GM21447 (cell line): ENCODE measurements around the gene PLA2G4C.

Source experiments
- ATAC-seq: cut with Tn5 transposase; IDR thresholded peaks from one replicate; pipeline ENCODE4 v1.9.1; 2021; ENCODE audit not compliant: unreplicated experiment

PLA2G4C gene

DNA sequence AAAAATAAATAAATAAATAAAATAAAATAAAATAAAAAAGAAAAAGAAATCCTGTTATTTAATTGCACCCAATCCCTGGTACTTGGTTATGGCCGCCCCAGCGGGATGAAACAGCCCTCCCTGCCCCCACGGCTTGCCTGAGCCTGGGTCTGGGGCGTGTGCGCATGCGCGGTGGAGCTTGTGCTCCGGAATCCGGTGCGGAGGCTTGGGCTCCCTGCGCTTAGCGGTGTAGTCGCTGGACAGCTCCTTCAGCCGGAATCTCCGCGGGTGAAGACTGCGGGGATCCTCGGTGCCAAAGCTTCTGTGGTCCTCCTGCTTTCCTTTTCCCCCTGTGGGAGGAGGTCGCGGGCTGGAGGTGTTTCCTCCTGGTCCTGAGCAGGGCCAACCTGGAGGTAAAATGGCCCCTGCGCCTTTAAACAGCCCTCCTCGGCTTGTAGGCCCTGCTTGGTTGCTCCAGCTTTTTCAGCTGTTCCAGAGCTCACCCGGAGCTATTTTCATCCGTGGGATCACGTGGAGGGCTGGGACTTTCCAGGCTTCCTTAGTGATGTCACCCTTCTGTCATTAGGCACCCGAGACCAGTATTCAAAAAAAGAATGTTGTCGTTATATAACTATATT, at the start of gene PLA2G4C:
Gene PLA2G4C, minus strand, starts transcription at position 468 of the 617 bp plus-strand sequence. CDS start 4,288 bp downstream, outside the sequence.
- peak; percentile 45 for ATAC-seq

DNA sequence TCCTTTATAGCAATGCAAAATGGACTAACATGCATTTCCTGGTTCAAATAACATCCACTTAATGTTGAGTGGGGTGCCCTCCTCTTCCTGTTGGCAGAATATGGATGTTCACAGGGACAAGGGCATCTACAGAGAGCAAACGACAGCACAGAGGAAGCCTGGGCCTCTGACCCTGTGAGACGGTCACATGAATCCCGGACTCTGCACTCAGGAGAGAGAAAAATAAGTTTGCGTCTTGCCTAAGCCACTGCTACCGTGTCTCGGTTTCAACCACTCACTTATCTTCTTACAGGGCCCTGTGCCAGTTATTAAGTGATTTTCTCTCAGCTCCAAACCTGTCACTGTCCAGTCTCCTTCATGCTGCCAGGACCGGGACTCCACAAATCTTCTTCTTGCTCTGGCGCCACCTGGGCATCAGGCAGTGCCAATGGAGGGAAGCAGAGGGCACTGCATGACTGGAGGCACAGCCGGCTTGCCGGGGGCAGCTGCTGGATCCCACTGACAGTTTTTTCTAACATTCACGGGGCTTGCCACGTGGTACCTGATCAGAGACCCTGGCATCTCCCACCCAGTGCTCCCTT, 47.7 kb upstream of the PLA2G4C start:
- no peak for ATAC-seq

GRCh38 chr19:48154003-48154402, 43.4 kb upstream of the PLA2G4C start:
- ATAC-seq, result no peak

GRCh38 chr19:48152551-48152950, 41.9 kb upstream of the PLA2G4C start:
- no peak for ATAC-seq

GRCh38 chr19:48149430-48149829, 38.8 kb upstream of the PLA2G4C start:
- no peak for ATAC-seq

DNA sequence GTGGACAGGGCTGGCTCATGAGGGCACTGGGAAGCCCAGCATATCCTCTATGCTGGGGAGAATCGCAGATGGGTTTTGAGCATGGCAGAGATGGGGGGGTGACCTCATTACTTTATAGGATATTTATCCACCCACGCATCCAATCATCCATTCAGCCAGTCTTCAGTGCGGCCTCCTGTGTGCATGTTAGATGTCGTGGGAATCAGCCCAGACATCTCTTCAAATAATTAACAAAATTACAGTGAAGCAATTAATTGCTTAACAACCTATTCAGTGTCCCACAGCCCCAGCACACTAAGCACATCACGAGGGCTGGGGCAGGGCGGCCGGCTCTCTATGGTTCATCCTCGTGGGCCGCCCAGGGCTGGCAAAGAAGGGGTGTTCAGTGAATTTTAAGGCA, 38.0 kb upstream of the PLA2G4C start:
- no peak for ATAC-seq

GRCh38 chr19:48147597-48148175, 37.1 kb upstream of the PLA2G4C start:
- ATAC-seq, result no peak

GRCh38 chr19:48139053-48139452, 28.4 kb upstream of the PLA2G4C start:
- ATAC-seq, result no peak

DNA sequence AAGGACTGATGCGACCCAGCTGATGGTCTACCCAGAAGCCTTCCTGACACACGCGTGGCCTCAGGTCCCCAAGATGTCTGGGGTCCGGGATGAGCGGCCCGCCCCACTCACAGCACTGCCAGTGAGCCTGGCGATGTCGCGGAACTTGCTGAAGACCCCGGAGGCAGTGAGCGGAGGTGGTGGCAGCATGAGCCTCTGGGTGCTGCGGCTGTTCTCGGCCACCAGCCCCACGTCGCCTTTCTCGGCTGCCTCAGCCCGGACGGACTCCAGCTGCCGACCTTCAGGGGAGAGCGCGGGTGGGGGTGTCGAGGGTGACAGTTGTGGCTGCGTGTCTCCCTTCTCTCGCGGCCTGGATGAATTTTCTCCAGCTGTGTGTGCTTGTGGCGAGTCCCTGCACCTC, 26.8 kb upstream of the PLA2G4C start:
- no peak for ATAC-seq

- no peak for ATAC-seq
These were observed 25.9 kb upstream of the PLA2G4C start for GRCh38 chr19:48136547-48136946.

- no peak for ATAC-seq
These were observed 24.8 kb upstream of the PLA2G4C start for GRCh38 chr19:48135411-48135810.

DNA sequence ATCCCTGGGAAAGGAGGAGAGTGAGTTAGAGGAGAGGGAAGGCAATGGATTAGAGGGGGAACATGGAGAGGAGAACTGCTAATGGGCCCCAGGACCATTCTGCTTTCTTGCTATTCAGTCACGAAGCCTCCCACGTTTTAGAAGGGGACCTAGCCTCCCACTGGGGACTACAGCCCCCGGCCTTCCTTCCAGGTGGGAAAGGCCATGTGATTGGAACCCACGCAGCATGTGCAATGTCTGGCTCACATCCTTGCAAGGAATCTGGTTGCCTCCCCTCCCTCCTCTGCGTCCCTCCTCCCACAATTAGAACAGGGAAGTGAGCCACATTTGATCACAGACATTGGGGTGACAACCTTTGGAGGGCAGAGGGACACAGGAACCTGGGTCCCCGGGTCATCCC, 22.5 kb upstream of the PLA2G4C start:
- no peak for ATAC-seq

GRCh38 chr19:48127561-48127960, 16.9 kb upstream of the PLA2G4C start:
- ATAC-seq, result no peak

DNA sequence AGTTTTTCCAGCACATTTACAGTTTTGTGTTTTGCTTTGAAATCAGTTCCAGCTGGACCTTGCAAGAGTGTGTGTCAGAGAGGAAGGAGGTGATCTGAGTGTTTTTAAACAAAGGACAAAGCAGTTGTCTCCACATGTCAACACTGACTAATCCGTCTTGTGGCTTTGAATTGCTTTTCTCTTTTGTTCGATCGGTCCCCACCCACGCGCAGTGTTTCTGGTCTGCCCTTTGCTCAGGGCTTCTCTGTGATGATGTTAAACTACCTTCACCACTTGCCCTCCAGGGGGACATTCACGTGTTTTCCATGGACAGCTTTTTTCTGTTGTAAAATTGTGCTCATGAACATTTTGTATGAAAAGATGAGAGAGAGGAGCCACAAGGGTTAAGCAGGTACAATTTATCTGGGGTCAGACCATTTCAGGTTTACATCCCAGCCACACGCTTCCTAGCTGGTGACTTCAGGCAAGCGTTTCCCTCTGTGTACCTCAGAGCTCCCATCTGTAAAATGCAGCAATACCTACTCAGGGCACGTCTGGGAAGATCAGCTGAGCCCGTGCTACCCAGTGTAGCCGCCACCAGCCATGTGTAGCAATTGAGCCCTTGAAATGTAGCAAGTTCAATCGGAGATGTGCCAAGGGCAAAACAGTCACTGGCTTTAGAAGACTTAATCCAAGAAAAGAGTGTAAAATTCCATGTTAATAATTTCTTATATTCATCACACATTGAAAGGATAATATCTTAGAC, 13.5 kb upstream of the PLA2G4C start:
- no peak for ATAC-seq

DNA sequence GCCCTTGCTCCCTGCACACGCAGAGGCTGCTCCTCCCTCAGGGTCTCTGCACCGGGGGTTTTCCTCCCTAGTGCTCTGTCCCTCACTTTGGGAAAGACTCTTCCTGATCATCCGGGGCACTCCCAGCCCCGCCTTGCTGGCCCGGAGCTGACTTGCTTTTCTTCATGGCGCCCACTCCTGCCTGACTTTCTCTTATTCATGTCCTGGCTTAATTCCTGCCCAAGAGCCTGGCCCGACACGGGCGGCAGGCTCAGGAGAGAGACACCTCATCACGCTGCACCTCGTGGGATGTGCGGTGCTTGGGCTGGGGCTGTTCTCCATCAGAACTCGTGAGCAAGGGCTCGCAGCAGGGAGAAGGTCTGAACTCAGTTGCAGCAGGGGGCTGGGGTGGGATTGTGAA, 11.8 kb upstream of the PLA2G4C start:
- no peak for ATAC-seq

DNA sequence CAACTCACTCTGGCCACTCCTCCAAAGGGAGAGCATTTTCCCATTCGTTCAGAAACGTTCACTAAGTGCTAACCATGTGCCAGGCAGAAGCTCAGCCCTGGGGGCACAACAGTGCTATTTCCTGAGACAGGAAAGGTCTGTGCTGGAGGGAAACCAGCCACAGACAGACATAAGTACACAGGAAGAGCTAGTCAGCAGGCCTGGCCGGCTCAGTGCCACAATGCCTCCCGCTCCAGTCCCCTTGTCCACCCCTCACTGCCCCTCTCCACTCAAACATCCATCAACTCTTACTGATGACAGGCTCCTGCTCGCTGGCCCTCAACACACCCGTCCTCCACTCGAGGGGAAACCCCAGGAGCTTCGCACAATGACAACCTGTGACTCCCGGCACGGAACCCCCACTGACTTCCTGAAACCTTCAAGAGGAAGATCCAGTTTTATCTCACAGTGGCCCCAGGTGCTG, 11.3 kb upstream of the PLA2G4C start:
- peak; percentile 51 for ATAC-seq

DNA sequence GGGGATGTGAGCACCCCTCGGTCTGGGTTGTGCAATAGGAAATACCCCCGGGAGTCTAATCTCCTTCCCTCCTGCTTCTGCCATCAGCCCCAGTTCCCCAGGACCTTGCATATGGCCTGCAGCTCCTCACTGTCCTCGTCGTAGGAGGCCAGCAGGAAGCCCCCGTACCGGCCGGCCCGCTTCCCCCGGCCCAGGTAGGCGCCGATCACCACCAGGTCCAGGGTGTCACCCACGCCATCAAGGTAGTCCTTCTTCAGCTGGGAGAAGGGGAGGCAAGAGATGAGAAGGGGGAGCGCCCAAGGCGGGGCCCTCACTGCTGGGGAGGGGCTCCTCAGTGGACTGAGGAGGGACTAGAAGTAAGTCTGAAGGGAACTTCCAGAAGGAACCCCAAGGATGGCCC, 10.4 kb upstream of the PLA2G4C start:
- ATAC-seq, result no peak

- ATAC-seq, result no peak
These were observed 9.9 kb upstream of the PLA2G4C start for GRCh38 chr19:48120505-48120904.

DNA sequence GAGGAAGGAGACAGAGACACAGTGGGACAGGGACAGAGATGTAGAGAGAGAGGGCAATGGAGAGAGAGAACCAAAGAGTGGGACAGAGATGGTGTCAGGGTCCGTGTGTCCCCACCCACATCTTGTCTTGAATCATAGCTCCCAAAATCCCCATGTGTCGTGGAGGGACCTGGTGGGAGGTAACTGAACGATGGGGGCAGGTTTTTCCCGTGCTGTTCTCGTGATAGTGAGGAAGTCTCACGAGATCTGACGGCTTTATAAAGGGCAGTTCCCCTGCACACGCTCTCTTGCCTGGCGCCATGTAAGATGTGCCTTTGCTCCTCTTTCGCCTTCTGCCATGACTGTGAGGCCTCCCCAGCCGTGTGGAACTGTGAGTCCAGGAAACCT, 7.5 kb upstream of the PLA2G4C start:
- no peak for ATAC-seq

DNA sequence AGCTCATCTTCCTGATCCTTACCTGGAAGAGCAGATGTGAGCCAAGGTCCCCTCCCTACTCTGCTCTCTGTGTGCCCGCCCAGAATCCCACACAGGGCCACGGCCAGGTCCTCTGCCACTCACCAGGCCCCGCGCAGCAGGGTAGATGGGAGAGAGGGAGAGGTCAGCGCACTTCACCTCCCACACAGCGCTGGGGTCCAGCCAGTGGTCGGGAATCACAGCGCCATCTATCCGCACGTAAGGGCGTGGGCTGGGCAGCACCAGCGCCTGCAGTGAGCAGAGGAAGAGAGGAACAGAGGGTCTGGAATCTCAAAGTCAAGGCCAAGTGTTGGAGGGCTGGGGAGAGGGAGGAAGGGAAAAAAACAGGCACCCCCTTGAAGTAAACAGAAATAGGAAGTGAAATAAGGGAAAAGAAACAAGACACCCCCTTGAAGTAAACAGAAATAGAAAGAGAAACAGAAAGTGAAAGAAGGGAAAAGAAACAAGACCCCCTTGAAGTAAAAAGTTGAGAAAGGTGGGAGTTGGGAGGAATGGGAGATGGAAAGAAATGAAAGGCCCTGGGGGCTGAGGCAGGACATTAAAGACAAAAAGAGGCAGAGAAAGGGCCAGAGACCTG, 7.0 kb upstream of the PLA2G4C start:
- no peak for ATAC-seq

GRCh38 chr19:48113190-48113917, 2.7 kb upstream of the PLA2G4C start:
- ATAC-seq, result no peak
